Tibial nerve (tissue), 4 donors: ENCODE data around the gene NFATC2. TPM values are rescaled to one million over a fixed set of nuclear protein-coding genes. Genes with fewer than 3 reads are reported as not detected.

ENCODE experiments used
- DNase-seq, 2 donors: peaks; one replicate each; pipeline ENCODE4 v3.0.0-alpha.2; 2019; ENCODE audit warnings: low spot score in 2 of 2
- H3K27ac ChIP-seq, 4 donors: fragments of 200-600 bp; sonication (generic) in 3 of 4; one replicate each; pipeline ENCODE4 v1.5.1; 2017 to 2019; ENCODE audit warnings: mild to moderate bottlenecking in 1 of 4
- H3K27me3 ChIP-seq, 2 donors: fragments of 200-600 bp; sonication (generic) in 1 of 2; one replicate each; pipeline versions ENCODE4 v1.5.1 to v1.6.0; 2017 to 2019
- H3K36me3 ChIP-seq, 3 donors: fragments of 200-600 bp; sonication (generic); one replicate each; pipeline ENCODE4 v1.5.1; 2018 to 2019
- H3K4me1 ChIP-seq, 4 donors: fragments of 200-600 bp; sonication (generic) in 3 of 4; one replicate each; pipeline ENCODE4 v1.5.1; 2017 to 2019
- H3K4me3 ChIP-seq, 4 donors: fragments of 200-600 bp; sonication (generic) in 3 of 4; one replicate each; pipeline ENCODE4 v1.5.1; 2017 to 2019; ENCODE audit warnings: mild to moderate bottlenecking in 1 of 4, moderate library complexity in 1 of 4
- H3K9me3 ChIP-seq, 4 donors: fragments of 200-600 bp; sonication (generic) in 3 of 4; one replicate each; pipeline ENCODE4 v1.5.1; 2017 to 2019
- CTCF ChIP-seq, 5 experiments: fragments of 200-600 bp in 3 of 5; fragments of 450-650 bp in 2 of 5; sonication (generic) in 3 of 5; IDR thresholded peaks; one replicate each; pipeline ENCODE4 v1.5.1; 2016 to 2019; ENCODE audit warnings: antibody characterized with exemption in 5 of 5, mild to moderate bottlenecking in 3 of 5, moderate library complexity in 2 of 5
- EP300 ChIP-seq, 2 donors: sonication (generic); formaldehyde crosslinking; IDR thresholded peaks; one replicate each; pipeline ENCODE4 v1.6.1; 2017; ENCODE audit warnings: antibody characterized with exemption in 2 of 2, mild to moderate bottlenecking in 1 of 2
- POLR2A ChIP-seq, 2 donors: fragments of 450-650 bp; IDR thresholded peaks; one replicate each; pipeline ENCODE4 v1.6.1; 2017; ENCODE audit warnings: antibody characterized with exemption in 2 of 2, mild to moderate bottlenecking in 2 of 2, moderate library complexity in 2 of 2
- WGBS, 2 donors: methylation state at CpG; one replicate each; pipeline ENCODE4 v1.1.5; 2018; 5-methylcytosine and 5-hydroxymethylcytosine counted together
- total RNA-seq, 4 donors: library from RNA; depleted of rRNA; stranded (reverse); fragments of >200 nt; gene quantifications; one replicate each; pipeline ENCODE4 v1.1.0, GENCODE V29; 2016

NFATC2 gene
- total RNA-seq, 4 donors from 2014 or later: 6.0 to 11.5 (median 7.7) TPM

DNA sequence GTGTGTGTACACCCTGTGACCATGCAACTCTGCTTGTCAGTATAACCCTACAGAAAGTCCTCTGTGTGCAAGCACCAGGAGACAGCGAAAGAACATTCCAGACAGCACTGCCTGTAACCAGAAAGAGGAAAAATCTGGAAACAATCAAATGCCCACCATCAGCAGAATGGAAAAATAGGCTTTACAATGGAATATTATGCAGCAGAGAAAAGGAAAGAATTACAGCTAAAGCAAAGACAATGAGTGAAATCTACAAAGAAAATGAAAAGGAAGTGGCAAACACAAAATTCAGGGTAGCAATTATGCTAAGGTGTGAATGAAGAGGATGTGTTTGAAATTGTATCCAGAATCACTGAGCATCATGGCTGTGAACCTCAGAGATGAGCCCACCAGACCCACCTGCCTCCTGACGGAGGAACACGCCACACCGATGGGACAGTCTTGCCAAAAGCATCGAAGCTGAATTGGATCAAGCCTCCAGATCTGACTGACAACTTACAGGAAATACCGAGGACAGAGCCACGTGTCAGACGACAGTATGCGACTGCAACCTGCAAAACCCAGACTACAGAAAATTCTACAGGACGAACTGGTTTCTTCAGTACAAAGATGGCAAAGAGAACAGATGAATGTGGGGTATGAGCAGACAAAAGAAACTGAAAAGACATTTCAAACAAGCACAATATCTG is 133.2 kb downstream of the NFATC2 start:
- no peak for TF ChIP-seq CTCF (IDR thresholded peaks at IDR 0.05)
- TF ChIP-seq POLR2A (IDR thresholded peaks at IDR 0.05): no peak
- TF ChIP-seq EP300 (IDR thresholded peaks at IDR 0.05): no peak
- DNase-seq: no peak
- H3K4me1 ChIP-seq: peaks cover 0 to 38% (median 26%) of the 10 kb centered on the region in 4 donors
- WGBS, 2 donors: 81 to 84% methylated on average over 10 of the region's 10 CpGs
- no peaks in the 10 kb centered on the region for H3K9me3 ChIP-seq
- H3K27ac ChIP-seq: peak overlapping the region in 1 of 4 donors; percentile 62
- H3K27me3 ChIP-seq: no peaks in the 10 kb centered on the region
- peaks cover 0 to 18% (median 5%) of the 10 kb centered on the region in 3 donors for H3K36me3 ChIP-seq
- H3K4me3 ChIP-seq: no peak overlapping the region

DNA sequence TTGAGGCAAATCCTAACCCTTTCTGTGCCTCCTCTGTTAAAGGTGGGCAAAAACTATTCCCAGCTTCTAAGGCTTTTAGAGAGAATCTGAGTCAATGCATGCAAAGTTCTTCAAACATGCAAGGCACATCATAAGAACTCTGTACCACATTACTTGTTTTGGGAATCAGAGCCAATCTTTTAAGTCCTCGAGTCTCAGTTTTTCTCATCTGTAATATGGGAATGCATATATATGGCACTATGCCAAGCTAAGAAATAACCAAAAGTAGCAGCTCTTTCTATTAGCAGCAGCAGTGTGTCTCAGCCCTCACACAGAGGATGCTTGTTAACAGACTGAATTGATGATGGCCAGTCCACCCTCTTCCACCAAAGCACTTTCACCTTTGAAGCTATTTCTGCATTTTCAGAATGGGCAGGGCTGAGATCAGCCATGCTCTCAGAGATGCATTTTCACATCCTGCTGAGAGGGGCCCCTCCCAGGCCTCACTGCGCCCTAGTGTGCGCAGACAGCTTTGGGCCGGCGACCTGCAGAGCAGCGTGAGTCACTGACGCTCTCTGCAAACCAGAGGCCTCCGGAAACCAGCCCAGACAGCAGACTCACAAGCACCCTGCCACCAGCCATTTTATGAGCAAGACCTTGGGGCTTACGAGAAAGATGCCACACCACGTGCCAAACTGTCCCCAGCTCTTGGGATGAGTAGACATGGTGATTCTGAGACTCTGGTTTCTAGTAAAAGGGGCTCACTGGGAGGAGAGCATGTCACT is 138.0 kb downstream of the NFATC2 start:
- Histone ChIP-seq H3K27ac (peak overlapping the region in 1 of 4 donors; percentile 66), H3K27me3 (no peaks in the 10 kb centered on the region), H3K4me1 (peaks cover 0 to 21% (median 5%) of the 10 kb centered on the region in 4 donors), H3K36me3 (peaks cover 0 to 17% (median 4%) of the 10 kb centered on the region in 3 donors), H3K4me3 (no peak overlapping the region), H3K9me3 (no peaks in the 10 kb centered on the region)
- TF ChIP-seq CTCF (IDR thresholded peaks at IDR 0.05) (no peak), POLR2A (IDR thresholded peaks at IDR 0.05) (no peak), EP300 (IDR thresholded peaks at IDR 0.05) (no peak)
- 83 to 87% methylated on average over 10 of the region's 10 CpGs for WGBS, 2 donors
- DNase-seq: no peak

DNA sequence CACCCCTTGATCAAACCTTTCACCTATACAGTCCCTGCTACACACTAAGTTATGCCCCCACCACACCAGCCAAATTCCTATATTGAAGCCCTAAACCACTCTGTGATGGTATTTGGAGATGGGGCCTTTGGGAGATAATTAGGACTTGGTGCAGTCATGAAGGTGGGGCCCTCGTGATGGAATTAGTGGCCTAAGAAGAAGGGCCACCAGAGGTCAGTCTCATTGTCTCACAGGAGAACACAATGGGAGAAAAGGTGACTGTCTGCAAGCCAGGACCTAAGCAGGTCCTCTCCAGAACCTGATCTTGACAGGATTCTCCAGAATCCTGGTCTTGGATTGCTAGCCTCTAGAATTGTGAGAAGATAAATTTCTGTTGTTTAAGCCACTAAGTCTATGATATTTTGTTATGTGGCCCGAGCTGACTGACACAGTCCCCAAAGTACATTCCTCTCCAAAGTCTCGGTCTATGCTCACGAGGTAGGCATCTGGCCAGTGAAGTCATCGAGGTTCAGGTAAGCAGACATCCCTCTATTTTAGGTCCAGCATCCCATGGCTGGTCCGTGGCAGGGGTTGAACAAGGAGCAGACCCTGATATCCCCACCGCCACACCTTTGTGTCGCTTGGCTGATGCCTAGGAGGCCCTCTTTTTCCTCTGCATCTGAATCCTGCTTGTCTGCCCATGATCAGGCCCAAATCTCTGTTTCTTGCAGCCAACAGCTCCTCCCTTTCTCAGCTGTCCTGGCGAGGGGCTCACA is 138.9 kb downstream of the NFATC2 start:
- WGBS, 2 donors: 90 to 94% methylated on average over 9 of the region's 9 CpGs
- Histone ChIP-seq H3K4me3 (no peak overlapping the region), H3K27me3 (no peaks in the 10 kb centered on the region), H3K4me1 (peaks cover 0 to 21% (median 7%) of the 10 kb centered on the region in 4 donors), H3K36me3 (peaks cover 0 to 11% (median 0%) of the 10 kb centered on the region in 3 donors), H3K27ac (peak overlapping the region in 1 of 4 donors; percentile 44), H3K9me3 (no peaks in the 10 kb centered on the region)
- no peak for DNase-seq
- TF ChIP-seq POLR2A (IDR thresholded peaks at IDR 0.05) (no peak), CTCF (IDR thresholded peaks at IDR 0.05) (no peak), EP300 (IDR thresholded peaks at IDR 0.05) (no peak)

DNA sequence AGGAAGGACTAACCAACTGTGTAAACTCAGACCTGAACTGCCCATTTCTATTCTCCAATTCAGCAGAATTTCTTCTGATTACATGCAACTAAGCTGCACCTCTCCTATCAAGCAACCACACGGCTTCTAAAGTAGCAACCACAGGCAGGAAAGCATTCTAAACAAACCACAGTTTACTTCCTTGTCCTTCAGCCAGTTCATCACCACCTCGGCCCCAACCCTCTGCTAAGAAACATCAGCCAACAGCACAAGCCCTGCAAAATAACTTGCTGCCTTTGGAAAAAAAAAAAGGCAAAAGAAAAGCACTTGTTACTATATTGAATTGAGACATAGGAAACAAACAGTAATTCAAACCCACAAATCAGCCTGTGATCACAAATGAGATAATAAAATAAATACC is 140.3 kb downstream of the NFATC2 start:
- no peaks in the 10 kb centered on the region for H3K9me3 ChIP-seq
- no peaks in the 10 kb centered on the region for H3K27me3 ChIP-seq
- peaks cover 0 to 5% (median 0%) of the 10 kb centered on the region in 3 donors for H3K36me3 ChIP-seq
- H3K4me3 ChIP-seq: no peak overlapping the region
- TF ChIP-seq POLR2A (IDR thresholded peaks at IDR 0.05): no peak
- no peak for TF ChIP-seq CTCF (IDR thresholded peaks at IDR 0.05)
- no peak for TF ChIP-seq EP300 (IDR thresholded peaks at IDR 0.05)
- WGBS, 2 donors: 40 to 42% methylated on average over 2 of the region's 2 CpGs
- H3K4me1 ChIP-seq: peaks cover 0 to 28% (median 11%) of the 10 kb centered on the region in 4 donors
- H3K27ac ChIP-seq: no peak overlapping the region
- DNase-seq: no peak
